ENCODE measurements around the gene GTF2A1L. TPM values are rescaled to one million over a fixed set of nuclear protein-coding genes. Genes with fewer than 3 reads are reported as not detected.

GTF2A1L gene
- total RNA-seq, 1 experiment from 2014 or later = 0.22 TPM

- intact Hi-C loops (cut with micrococcal nuclease) = no loop called here
- H3K36me3 ChIP-seq (ENCODE audit: control insufficient read depth in 1 of 2, insufficient read depth in 2 of 2, low read length in 2 of 2) = no peaks in the 10 kb centered on the region
- no peak for TF ChIP-seq ELF1 (IDR thresholded peaks at IDR 0.05; ENCODE audit: borderline replicate concordance, low read depth)
- no peak for TF ChIP-seq YY1 (IDR thresholded peaks at IDR 0.05; ENCODE audit: extremely low read depth, insufficient replicate concordance, low read depth, low read length)
- no peak for TF ChIP-seq SRF (IDR thresholded peaks at IDR 0.05; ENCODE audit: low read depth)
- TF ChIP-seq SIN3A (IDR thresholded peaks at IDR 0.05; ENCODE audit: low read depth) = no peak
- no peak for TF ChIP-seq TCF7L2 (IDR thresholded peaks at IDR 0.05; ENCODE audit: borderline replicate concordance, extremely low read depth, insufficient read depth, insufficient read length)
- TF ChIP-seq, protein P1, sequence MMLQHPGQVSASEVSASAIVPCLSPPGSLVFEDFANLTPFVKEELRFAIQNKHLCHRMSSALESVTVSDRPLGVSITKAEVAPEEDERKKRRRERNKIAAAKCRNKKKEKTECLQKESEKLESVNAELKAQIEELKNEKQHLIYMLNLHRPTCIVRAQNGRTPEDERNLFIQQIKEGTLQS (IDR thresholded peaks at IDR 0.05) = no peak
- TF ChIP-seq RAD21 (IDR thresholded peaks at IDR 0.05; ENCODE audit: low read depth) = no peak
- TF ChIP-seq EZH2 (IDR thresholded peaks at IDR 0.05) = no peak
- TF ChIP-seq CEBPB (IDR thresholded peaks at IDR 0.05; ENCODE audit: low read depth) = no peak
- TF ChIP-seq ZFX (IDR thresholded peaks at IDR 0.05) = no peak
- no peak for TF ChIP-seq EGR1 (IDR thresholded peaks at IDR 0.05; ENCODE audit: low read depth)
- no peak for TF ChIP-seq EZH2phosphoT487 (IDR thresholded peaks at IDR 0.05; ENCODE audit: borderline replicate concordance)
- TF ChIP-seq CBX3 (IDR thresholded peaks at IDR 0.05; ENCODE audit: low read depth) = no peak
- TF ChIP-seq, protein P2, sequence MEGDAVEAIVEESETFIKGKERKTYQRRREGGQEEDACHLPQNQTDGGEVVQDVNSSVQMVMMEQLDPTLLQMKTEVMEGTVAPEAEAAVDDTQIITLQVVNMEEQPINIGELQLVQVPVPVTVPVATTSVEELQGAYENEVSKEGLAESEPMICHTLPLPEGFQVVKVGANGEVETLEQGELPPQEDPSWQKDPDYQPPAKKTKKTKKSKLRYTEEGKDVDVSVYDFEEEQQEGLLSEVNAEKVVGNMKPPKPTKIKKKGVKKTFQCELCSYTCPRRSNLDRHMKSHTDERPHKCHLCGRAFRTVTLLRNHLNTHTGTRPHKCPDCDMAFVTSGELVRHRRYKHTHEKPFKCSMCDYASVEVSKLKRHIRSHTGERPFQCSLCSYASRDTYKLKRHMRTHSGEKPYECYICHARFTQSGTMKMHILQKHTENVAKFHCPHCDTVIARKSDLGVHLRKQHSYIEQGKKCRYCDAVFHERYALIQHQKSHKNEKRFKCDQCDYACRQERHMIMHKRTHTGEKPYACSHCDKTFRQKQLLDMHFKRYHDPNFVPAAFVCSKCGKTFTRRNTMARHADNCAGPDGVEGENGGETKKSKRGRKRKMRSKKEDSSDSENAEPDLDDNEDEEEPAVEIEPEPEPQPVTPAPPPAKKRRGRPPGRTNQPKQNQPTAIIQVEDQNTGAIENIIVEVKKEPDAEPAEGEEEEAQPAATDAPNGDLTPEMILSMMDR (IDR thresholded peaks at IDR 0.05 in 2 of 3, conservative IDR thresholded peaks at IDR 0.05 in 1 of 3; ENCODE audit: borderline replicate concordance in 1 of 3, insufficient read depth in 1 of 3, low read depth in 2 of 3, low read length in 2 of 3) = no peak
- no peak for TF ChIP-seq SP1 (IDR thresholded peaks at IDR 0.05; ENCODE audit: low read depth)
- TF ChIP-seq, protein P3, sequence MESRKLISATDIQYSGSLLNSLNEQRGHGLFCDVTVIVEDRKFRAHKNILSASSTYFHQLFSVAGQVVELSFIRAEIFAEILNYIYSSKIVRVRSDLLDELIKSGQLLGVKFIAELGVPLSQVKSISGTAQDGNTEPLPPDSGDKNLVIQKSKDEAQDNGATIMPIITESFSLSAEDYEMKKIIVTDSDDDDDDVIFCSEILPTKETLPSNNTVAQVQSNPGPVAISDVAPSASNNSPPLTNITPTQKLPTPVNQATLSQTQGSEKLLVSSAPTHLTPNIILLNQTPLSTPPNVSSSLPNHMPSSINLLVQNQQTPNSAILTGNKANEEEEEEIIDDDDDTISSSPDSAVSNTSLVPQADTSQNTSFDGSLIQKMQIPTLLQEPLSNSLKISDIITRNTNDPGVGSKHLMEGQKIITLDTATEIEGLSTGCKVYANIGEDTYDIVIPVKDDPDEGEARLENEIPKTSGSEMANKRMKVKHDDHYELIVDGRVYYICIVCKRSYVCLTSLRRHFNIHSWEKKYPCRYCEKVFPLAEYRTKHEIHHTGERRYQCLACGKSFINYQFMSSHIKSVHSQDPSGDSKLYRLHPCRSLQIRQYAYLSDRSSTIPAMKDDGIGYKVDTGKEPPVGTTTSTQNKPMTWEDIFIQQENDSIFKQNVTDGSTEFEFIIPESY (IDR thresholded peaks at IDR 0.05; ENCODE audit: extremely low read depth, insufficient replicate concordance, low read length) = no peak
- no peak for TF ChIP-seq ZNF274 (IDR thresholded peaks at IDR 0.05; ENCODE audit: low read depth, low read length)
- TF ChIP-seq, protein P4, sequence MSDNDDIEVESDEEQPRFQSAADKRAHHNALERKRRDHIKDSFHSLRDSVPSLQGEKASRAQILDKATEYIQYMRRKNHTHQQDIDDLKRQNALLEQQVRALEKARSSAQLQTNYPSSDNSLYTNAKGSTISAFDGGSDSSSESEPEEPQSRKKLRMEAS (IDR thresholded peaks at IDR 0.05) = no peak
- no peak for TF ChIP-seq JUND (IDR thresholded peaks at IDR 0.05)
Observed at GRCh38 chr2:48677450-48677849, 59.8 kb downstream of the GTF2A1L start.

More at GRCh38 chr2:48677450-48677849, 59.8 kb downstream of the GTF2A1L start:
- no peaks in the 10 kb centered on the region for H3K79me2 ChIP-seq (ENCODE audit: insufficient read depth, low read length)
- CTCF ChIA-PET = no interaction called here
- no peaks in the 10 kb centered on the region for H3K9me2 ChIP-seq (ENCODE audit: insufficient read depth)
- H3K4me2 ChIP-seq (ENCODE audit: low read length) = no peak overlapping the region
- H3K9ac ChIP-seq (ENCODE audit: low read length) = no peak overlapping the region
- POLR2A ChIA-PET = no interaction called here
- no peaks in the 10 kb centered on the region for H3K27me3 ChIP-seq (ENCODE audit: insufficient read depth, low read length)
- no TSS peak for BruUV-seq (replicated peaks)
- no peak overlapping the region for H3K4me3 ChIP-seq (replicated peaks in 1 of 2; ENCODE audit: low read depth in 1 of 2, low read length in 2 of 2)
- ATAC-seq = no peak
- no peak for DNase-seq (ENCODE audit: low read depth, low spot score)
- H3K27ac ChIP-seq (ENCODE audit: low read depth, low read length) = no peak overlapping the region
- H3K4me1 ChIP-seq (ENCODE audit: control insufficient read depth in 1 of 2, insufficient read depth in 2 of 2, low read length in 2 of 2) = no peaks in the 10 kb centered on the region
- H2AFZ ChIP-seq (ENCODE audit: low read depth, low read length, poor library complexity, severe bottlenecking) = no peak overlapping the region
- H3K9me3 ChIP-seq (ENCODE audit: control insufficient read depth in 1 of 2, insufficient read depth in 1 of 2, low read depth in 1 of 2, low read length in 2 of 2) = no peaks in the 10 kb centered on the region
- RAD21 ChIA-PET (ENCODE audit: low non-redundant PET in 1 of 2, low total read pairs in 2 of 2, uncharacterized antibody in 2 of 2, unreplicated experiment in 2 of 2) = no interaction called here
- no peaks in the 10 kb centered on the region for H4K20me1 ChIP-seq (ENCODE audit: insufficient read depth)
